ENCODE results near the gene ECHDC1. TPM values are rescaled to one million over a fixed set of nuclear protein-coding genes. Genes with fewer than 3 reads are reported as not detected.

ECHDC1 gene
- total and polyA plus RNA-seq, 2 of the 4 experiments (the other 2 are of a cell fraction) = 33.1 to 40.3 TPM

DNA sequence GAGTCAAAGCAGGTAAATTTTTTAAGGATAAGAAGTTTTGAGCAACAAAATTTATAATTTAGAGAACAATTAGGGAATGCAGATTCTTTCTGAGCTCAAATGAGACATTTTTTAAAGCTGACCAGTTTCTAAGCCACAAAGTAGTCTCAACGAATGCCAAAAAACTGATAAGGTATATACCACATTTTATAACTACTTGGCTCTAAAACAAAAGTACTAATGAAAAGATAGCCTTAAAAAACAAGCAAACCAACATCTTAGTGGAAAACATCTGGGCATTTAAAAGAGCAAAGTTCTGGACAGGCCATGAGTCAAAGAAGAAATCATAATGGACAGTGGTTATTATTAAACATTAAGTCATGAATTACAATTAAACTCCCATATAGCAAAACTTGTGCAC is 99.9 kb downstream of the ECHDC1 start:
- no peak for ATAC-seq (ENCODE audit: low read depth)
- Histone ChIP-seq H2AFZ (replicated peaks; ENCODE audit: low read length, poor library complexity) (no peak overlapping the region), H2AK5ac (ENCODE audit: low read depth, low read length) (no peak overlapping the region), H3K4me1 (ENCODE audit: control insufficient read depth, insufficient read depth, low read length) (no peaks in the 10 kb centered on the region), H2BK5ac (ENCODE audit: low read depth, low read length, poor library complexity, severe bottlenecking) (no peak overlapping the region), H3K9me3 (ENCODE audit: control insufficient read depth, insufficient read depth, low read length) (no peaks in the 10 kb centered on the region), H2BK15ac (ENCODE audit: low read depth, low read length) (no peak overlapping the region), H3K79me1 (ENCODE audit: low read depth in 1 of 2, low read length in 2 of 2) (no peaks in the 10 kb centered on the region), H3K4me2 (ENCODE audit: low read depth, low read length) (no peak overlapping the region), H3K23ac (ENCODE audit: low read depth, low read length) (no peak overlapping the region), H3K36me3 (ENCODE audit: control insufficient read depth, insufficient read depth, low read length) (no peaks in the 10 kb centered on the region), H3K14ac (replicated peaks; ENCODE audit: low read depth, low read length) (no peak overlapping the region), H3K56ac (ENCODE audit: extremely low read depth, insufficient read depth, low read length) (no peak overlapping the region), H2AK9ac (replicated peaks; ENCODE audit: low read depth, low read length, poor library complexity) (no peak overlapping the region), H4K8ac (ENCODE audit: low read depth in 2 of 2, low read length in 2 of 2) (no peak overlapping the region), H2BK20ac (ENCODE audit: low read depth, low read length) (no peak overlapping the region), H3K4me3 (ENCODE audit: insufficient read depth, low read depth, low read length) (no peak overlapping the region), H4K20me1 (ENCODE audit: insufficient read depth, low read length) (no peaks in the 10 kb centered on the region), H3K18ac (ENCODE audit: low read depth, low read length) (no peak overlapping the region), H3K9me1 (ENCODE audit: insufficient read depth, low read length) (no peaks in the 10 kb centered on the region), H3K4ac (ENCODE audit: low read depth, low read length) (no peak overlapping the region), H3K9ac (ENCODE audit: low read depth, low read length) (no peak overlapping the region), H4K91ac (ENCODE audit: insufficient read depth, low read depth, low read length) (no peak overlapping the region), H3K27ac (ENCODE audit: insufficient read depth, low read length) (no peak overlapping the region), H2BK120ac (ENCODE audit: low read depth, low read length) (no peak overlapping the region), H4K5ac (ENCODE audit: low read depth, low read length) (no peak overlapping the region), H3K27me3 (ENCODE audit: control insufficient read depth, insufficient read depth, low read length) (no peaks in the 10 kb centered on the region)
- WGBS, 2 experiments (ENCODE audit: extremely low coverage in 2 of 2, insufficient read length in 1 of 2) = no CpG with 5 or more reads among the region's 1 CpG
- POLR2A ChIA-PET (ENCODE audit: unreplicated experiment) = no interaction called here
- intact Hi-C loops (cut with micrococcal nuclease) = no loop called here
- no peak for DNase-seq
- in situ Hi-C loops (cut with MboI; ENCODE audit: low sequenced_read_pairs) = no loop called here
- TF ChIP-seq CHD1 (IDR thresholded peaks at IDR 0.05; ENCODE audit: low read depth, low read length) (no peak), POLR2A (IDR thresholded peaks at IDR 0.05; ENCODE audit: low read depth, low read length) (no peak), CEBPB (IDR thresholded peaks at IDR 0.05; ENCODE audit: low read depth, low read length) (no peak), MAFK (IDR thresholded peaks at IDR 0.05; ENCODE audit: low read depth, low read length) (no peak), NFE2L2 (IDR thresholded peaks at IDR 0.05; ENCODE audit: low read depth, low read length) (no peak), RAD21 (IDR thresholded peaks at IDR 0.05; ENCODE audit: low read length) (no peak), RFX5 (IDR thresholded peaks at IDR 0.05; ENCODE audit: low read depth, low read length) (no peak), MXI1 (IDR thresholded peaks at IDR 0.05; ENCODE audit: borderline replicate concordance, low read depth, low read length) (no peak), BHLHE40 (IDR thresholded peaks at IDR 0.05; ENCODE audit: low read depth, low read length) (no peak), SMC3 (IDR thresholded peaks at IDR 0.05; ENCODE audit: low read depth, low read length) (no peak), FOS (IDR thresholded peaks at IDR 0.05; ENCODE audit: low read depth, low read length) (no peak), RCOR1 (IDR thresholded peaks at IDR 0.05; ENCODE audit: insufficient replicate concordance, low read length) (no peak)
- TF ChIP-seq, protein P1, sequence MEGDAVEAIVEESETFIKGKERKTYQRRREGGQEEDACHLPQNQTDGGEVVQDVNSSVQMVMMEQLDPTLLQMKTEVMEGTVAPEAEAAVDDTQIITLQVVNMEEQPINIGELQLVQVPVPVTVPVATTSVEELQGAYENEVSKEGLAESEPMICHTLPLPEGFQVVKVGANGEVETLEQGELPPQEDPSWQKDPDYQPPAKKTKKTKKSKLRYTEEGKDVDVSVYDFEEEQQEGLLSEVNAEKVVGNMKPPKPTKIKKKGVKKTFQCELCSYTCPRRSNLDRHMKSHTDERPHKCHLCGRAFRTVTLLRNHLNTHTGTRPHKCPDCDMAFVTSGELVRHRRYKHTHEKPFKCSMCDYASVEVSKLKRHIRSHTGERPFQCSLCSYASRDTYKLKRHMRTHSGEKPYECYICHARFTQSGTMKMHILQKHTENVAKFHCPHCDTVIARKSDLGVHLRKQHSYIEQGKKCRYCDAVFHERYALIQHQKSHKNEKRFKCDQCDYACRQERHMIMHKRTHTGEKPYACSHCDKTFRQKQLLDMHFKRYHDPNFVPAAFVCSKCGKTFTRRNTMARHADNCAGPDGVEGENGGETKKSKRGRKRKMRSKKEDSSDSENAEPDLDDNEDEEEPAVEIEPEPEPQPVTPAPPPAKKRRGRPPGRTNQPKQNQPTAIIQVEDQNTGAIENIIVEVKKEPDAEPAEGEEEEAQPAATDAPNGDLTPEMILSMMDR (conservative IDR thresholded peaks at IDR 0.05; ENCODE audit: low read depth, low read length) = no peak
- TF ChIP-seq, protein P2, sequence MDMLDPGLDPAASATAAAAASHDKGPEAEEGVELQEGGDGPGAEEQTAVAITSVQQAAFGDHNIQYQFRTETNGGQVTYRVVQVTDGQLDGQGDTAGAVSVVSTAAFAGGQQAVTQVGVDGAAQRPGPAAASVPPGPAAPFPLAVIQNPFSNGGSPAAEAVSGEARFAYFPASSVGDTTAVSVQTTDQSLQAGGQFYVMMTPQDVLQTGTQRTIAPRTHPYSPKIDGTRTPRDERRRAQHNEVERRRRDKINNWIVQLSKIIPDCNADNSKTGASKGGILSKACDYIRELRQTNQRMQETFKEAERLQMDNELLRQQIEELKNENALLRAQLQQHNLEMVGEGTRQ (IDR thresholded peaks at IDR 0.05; ENCODE audit: low read depth, low read length) = no peak
- BruUV-seq (replicated peaks) = no TSS peak
- dilution Hi-C loops (cut with HindIII; ENCODE audit: low sequenced_read_pairs, unreplicated experiment) = no loop called here
- CTCF ChIA-PET = no interaction called here

All from IMR-90 (cell line).